ENCODE measurements around the gene CACNA2D2. TPM values are rescaled to one million over a fixed set of nuclear protein-coding genes. Genes with fewer than 3 reads are reported as not detected.

Gene CACNA2D2
- total RNA-seq, 2 donors from 2014 or later = 5.6 to 9.1 TPM

DNA sequence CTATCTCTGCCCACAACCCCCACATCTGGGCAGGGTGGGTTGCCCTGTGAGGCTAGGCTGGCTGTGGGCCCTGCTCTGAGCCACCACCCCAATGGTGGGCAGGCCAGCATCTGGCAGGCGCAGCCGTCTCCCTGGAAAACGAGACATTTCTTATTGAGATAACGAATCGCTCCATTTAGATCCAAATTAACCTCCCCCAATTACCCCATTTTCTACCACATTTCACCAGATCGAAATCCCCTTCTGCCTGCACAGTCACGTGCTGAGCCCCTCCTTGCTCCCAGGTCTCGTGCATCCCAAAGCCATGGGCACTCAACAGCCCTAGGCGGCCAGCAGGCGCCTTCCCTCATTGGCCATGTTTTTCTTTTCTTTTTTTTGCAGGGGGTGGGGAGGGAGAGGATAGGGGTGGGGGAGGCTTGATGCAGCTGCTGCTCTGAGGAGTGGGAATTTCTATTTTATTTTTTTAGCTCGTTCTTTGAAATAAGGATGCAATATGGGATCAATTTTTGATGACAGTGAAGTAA is 91.1 kb downstream of the CACNA2D2 start:
- Histone ChIP-seq H3K27ac (no peak overlapping the region), H3K36me3 (no peaks in the 10 kb centered on the region), H3K9me3 (no peaks in the 10 kb centered on the region), H3K4me1 (replicated peaks) (no peaks in the 10 kb centered on the region), H3K4me3 (no peak overlapping the region), H3K27me3 (replicated peaks; ENCODE audit: insufficient read depth) (no peaks in the 10 kb centered on the region)
- no peak for TF ChIP-seq POLR2A (IDR thresholded peaks at IDR 0.05)
- TF ChIP-seq POLR2AphosphoS5 (IDR thresholded peaks at IDR 0.05) = no peak
- TF ChIP-seq, protein P1, sequence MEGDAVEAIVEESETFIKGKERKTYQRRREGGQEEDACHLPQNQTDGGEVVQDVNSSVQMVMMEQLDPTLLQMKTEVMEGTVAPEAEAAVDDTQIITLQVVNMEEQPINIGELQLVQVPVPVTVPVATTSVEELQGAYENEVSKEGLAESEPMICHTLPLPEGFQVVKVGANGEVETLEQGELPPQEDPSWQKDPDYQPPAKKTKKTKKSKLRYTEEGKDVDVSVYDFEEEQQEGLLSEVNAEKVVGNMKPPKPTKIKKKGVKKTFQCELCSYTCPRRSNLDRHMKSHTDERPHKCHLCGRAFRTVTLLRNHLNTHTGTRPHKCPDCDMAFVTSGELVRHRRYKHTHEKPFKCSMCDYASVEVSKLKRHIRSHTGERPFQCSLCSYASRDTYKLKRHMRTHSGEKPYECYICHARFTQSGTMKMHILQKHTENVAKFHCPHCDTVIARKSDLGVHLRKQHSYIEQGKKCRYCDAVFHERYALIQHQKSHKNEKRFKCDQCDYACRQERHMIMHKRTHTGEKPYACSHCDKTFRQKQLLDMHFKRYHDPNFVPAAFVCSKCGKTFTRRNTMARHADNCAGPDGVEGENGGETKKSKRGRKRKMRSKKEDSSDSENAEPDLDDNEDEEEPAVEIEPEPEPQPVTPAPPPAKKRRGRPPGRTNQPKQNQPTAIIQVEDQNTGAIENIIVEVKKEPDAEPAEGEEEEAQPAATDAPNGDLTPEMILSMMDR (IDR thresholded peaks at IDR 0.05) = no peak
- no peak for DNase-seq (ENCODE audit: low spot score)
- intact Hi-C loops (cut with DNase I) = no loop called here
- WGBS = 85% methylated on average over 11 of the region's 11 CpGs

DNA sequence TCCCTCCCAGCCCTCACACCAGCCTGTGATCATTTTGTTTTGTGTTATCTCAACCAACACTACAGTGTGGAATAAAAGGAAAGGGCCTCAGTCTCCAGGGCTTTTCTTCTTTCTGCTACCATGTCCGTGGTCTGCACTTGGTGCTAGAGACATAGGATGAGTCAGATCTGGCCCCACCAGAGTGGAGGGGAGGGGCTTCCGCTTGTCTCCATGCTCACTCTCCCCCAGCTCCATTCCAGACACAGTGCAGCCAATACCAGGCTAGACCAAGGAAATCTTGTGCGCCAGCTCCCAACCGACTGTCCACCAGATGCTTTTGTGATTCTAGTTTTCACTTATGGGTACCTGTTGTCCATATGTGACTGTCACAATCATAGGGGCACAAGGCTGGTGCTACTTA is 92.2 kb downstream of the CACNA2D2 start:
- H3K4me3 ChIP-seq = no peak overlapping the region
- H3K36me3 ChIP-seq = no peaks in the 10 kb centered on the region
- intact Hi-C loops (cut with DNase I) = no loop called here
- no peaks in the 10 kb centered on the region for H3K4me1 ChIP-seq (replicated peaks)
- TF ChIP-seq POLR2A (IDR thresholded peaks at IDR 0.05) = no peak
- no peak for TF ChIP-seq POLR2AphosphoS5 (IDR thresholded peaks at IDR 0.05)
- TF ChIP-seq, protein P1 (IDR thresholded peaks at IDR 0.05) = no peak
- H3K27me3 ChIP-seq (replicated peaks; ENCODE audit: insufficient read depth) = no peaks in the 10 kb centered on the region
- H3K9me3 ChIP-seq = no peaks in the 10 kb centered on the region
- H3K27ac ChIP-seq = no peak overlapping the region
- WGBS = 80% methylated on average over 4 of the region's 4 CpGs
- no peak for DNase-seq (ENCODE audit: low spot score)

DNA sequence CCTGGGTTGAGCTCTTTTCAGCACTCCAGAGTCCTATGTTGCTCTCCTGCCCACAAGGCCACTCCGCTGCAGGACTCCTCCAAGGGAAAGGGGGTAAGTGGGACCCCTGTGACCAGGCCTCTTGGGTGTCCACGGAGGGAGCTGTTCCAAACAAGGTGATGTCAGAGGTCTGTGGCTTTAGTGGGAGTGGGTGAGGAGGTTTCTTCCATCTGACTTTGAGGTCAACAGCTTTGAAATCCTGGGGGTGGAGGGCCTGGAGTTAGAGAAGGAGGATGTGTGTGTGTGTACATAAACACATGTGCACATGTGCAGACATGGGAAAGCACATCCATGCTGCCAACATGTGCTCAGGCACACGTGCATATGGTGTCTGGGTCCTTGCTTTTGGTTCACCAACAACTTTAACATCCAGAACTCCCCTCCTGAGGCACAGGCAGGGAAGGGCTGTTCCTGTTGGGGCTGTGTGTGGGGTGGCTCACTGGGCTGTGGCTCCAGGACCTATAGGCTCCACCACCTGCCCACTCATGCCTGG is 92.8 kb downstream of the CACNA2D2 start:
- 88% methylated on average over 3 of the region's 3 CpGs for WGBS
- H3K4me3 ChIP-seq = no peak overlapping the region
- no peaks in the 10 kb centered on the region for H3K9me3 ChIP-seq
- H3K4me1 ChIP-seq (replicated peaks) = no peaks in the 10 kb centered on the region
- TF ChIP-seq, protein P1 (IDR thresholded peaks at IDR 0.05) = no peak
- TF ChIP-seq POLR2AphosphoS5 (IDR thresholded peaks at IDR 0.05) (no peak), POLR2A (IDR thresholded peaks at IDR 0.05) (no peak)
- H3K36me3 ChIP-seq = no peaks in the 10 kb centered on the region
- no peaks in the 10 kb centered on the region for H3K27me3 ChIP-seq (replicated peaks; ENCODE audit: insufficient read depth)
- DNase-seq (ENCODE audit: low spot score) = no peak
- intact Hi-C loops (cut with DNase I) = no loop called here
- H3K27ac ChIP-seq = no peak overlapping the region

DNA sequence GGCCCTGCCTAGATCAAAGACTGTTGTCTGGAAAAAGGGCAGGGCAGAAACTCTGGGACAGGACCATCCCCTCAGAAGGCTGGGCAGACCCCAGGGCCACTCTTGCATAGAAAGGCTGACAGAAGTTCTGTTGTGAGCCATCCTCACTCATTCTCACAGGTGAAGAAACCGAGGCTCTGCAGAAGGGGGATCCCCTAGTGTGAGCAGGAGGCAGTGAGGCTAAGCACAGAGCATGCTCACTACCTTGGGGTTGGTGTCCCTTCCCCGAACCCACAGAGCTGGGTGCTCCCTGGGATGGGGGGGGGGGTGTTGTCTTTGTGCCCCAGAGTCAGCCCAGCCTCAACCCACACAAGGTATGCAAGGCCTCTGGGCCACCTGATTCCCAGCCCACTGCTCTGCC is 93.2 kb downstream of the CACNA2D2 start:
- Histone ChIP-seq H3K27ac (no peak overlapping the region), H3K27me3 (replicated peaks; ENCODE audit: insufficient read depth) (no peaks in the 10 kb centered on the region), H3K9me3 (no peaks in the 10 kb centered on the region), H3K36me3 (no peaks in the 10 kb centered on the region), H3K4me1 (replicated peaks) (no peaks in the 10 kb centered on the region), H3K4me3 (no peak overlapping the region)
- intact Hi-C loops (cut with DNase I) = no loop called here
- WGBS = 92% methylated on average over 2 of the region's 2 CpGs
- no peak for DNase-seq (ENCODE audit: low spot score)
- TF ChIP-seq POLR2AphosphoS5 (IDR thresholded peaks at IDR 0.05) = no peak
- TF ChIP-seq, protein P1 (IDR thresholded peaks at IDR 0.05) = no peak
- TF ChIP-seq POLR2A (IDR thresholded peaks at IDR 0.05) = no peak

DNA sequence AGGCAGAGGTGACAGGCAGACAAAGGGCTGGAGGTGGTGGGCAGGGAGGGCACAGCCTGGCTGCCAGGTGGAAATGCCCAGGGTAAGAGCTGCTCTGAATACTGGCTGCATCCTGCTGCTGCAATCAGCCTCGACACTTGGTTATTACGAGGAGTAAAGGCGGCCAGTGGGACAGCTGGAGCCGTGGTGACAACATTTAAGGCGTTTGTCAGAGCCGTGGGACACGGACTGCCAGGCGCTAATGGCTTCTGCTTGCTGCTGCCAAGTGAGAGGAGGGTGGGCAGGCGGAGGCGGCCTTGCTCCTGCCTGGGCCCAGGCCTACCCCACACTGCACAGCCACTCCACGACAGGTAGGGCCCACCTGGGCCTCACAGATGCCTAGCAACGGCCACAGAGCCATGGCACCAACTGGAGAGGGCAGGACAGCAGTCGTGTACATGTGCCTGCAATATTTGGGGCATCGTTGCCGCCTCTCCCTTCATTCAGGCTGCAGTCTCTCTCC is 94.9 kb downstream of the CACNA2D2 start:
- intact Hi-C loops (cut with DNase I) = no loop called here
- Histone ChIP-seq H3K27ac (no peak overlapping the region), H3K9me3 (no peaks in the 10 kb centered on the region), H3K36me3 (no peaks in the 10 kb centered on the region), H3K4me3 (no peak overlapping the region), H3K27me3 (replicated peaks; ENCODE audit: insufficient read depth) (no peaks in the 10 kb centered on the region), H3K4me1 (replicated peaks) (no peaks in the 10 kb centered on the region)
- no peak for DNase-seq (ENCODE audit: low spot score)
- 60% methylated on average over 15 of the region's 15 CpGs for WGBS
- TF ChIP-seq, protein P1 (IDR thresholded peaks at IDR 0.05) = no peak
- TF ChIP-seq POLR2AphosphoS5 (IDR thresholded peaks at IDR 0.05) (no peak), POLR2A (IDR thresholded peaks at IDR 0.05) (no peak)

All from prostate gland (tissue), 2 donors.